Measurements from ENCODE around the gene ELAVL3.

Gene ELAVL3

GRCh38 chr19:11494634-11495285 is 13.9 kb upstream of the ELAVL3 start:
- Histone ChIP-seq H3K4me2 (ENCODE audit: low read length) (no peak overlapping the region), H2AFZ (no peak overlapping the region), H3K9ac (no peak overlapping the region), H3K27me3 (ENCODE audit: control insufficient read depth, insufficient read depth, low read length) (no peaks in the 10 kb centered on the region), H3K27ac (no peak overlapping the region), H3K4me3 (ENCODE audit: low read depth, low read length) (no peak overlapping the region), H3K36me3 (ENCODE audit: control insufficient read depth, insufficient read depth, low read length) (no peaks in the 10 kb centered on the region), H3K79me2 (no peaks in the 10 kb centered on the region), H3K4me1 (no peaks in the 10 kb centered on the region), H3K9me3 (ENCODE audit: control insufficient read depth, low read length) (no peaks in the 10 kb centered on the region)
- TF ChIP-seq, protein P1, sequence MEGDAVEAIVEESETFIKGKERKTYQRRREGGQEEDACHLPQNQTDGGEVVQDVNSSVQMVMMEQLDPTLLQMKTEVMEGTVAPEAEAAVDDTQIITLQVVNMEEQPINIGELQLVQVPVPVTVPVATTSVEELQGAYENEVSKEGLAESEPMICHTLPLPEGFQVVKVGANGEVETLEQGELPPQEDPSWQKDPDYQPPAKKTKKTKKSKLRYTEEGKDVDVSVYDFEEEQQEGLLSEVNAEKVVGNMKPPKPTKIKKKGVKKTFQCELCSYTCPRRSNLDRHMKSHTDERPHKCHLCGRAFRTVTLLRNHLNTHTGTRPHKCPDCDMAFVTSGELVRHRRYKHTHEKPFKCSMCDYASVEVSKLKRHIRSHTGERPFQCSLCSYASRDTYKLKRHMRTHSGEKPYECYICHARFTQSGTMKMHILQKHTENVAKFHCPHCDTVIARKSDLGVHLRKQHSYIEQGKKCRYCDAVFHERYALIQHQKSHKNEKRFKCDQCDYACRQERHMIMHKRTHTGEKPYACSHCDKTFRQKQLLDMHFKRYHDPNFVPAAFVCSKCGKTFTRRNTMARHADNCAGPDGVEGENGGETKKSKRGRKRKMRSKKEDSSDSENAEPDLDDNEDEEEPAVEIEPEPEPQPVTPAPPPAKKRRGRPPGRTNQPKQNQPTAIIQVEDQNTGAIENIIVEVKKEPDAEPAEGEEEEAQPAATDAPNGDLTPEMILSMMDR (IDR thresholded peaks at IDR 0.05) = no peak

DNA sequence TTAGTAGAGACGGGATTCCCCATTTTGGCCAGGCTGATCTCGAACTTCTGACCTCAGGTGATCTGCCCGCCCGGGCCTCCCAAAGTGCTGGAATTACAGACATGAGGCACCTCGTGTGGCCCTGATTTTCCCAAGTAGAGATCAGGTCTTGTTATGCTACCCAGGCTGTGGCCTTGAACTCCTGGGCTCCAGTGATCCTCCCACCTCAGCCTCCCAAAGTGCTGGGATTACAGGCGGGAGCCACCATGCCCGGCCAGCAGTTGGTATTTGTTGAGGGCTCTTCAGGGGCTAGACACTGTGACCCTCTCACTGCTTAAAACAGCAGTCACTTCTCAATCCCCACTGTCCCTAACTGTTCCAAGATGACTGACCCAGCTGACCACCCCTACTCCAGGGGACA is 8.5 kb upstream of the ELAVL3 start:
- Histone ChIP-seq H3K27me3 (ENCODE audit: control insufficient read depth, insufficient read depth, low read length) (no peaks in the 10 kb centered on the region), H3K9ac (no peak overlapping the region), H3K4me2 (ENCODE audit: low read length) (no peak overlapping the region), H3K27ac (no peak overlapping the region), H3K4me1 (no peaks in the 10 kb centered on the region), H3K4me3 (ENCODE audit: low read depth, low read length) (no peak overlapping the region), H3K79me2 (no peaks in the 10 kb centered on the region), H2AFZ (no peak overlapping the region), H3K9me3 (ENCODE audit: control insufficient read depth, low read length) (no peaks in the 10 kb centered on the region), H3K36me3 (ENCODE audit: control insufficient read depth, insufficient read depth, low read length) (no peaks in the 10 kb centered on the region)
- TF ChIP-seq, protein P1 (IDR thresholded peaks at IDR 0.05) = no peak

DNA sequence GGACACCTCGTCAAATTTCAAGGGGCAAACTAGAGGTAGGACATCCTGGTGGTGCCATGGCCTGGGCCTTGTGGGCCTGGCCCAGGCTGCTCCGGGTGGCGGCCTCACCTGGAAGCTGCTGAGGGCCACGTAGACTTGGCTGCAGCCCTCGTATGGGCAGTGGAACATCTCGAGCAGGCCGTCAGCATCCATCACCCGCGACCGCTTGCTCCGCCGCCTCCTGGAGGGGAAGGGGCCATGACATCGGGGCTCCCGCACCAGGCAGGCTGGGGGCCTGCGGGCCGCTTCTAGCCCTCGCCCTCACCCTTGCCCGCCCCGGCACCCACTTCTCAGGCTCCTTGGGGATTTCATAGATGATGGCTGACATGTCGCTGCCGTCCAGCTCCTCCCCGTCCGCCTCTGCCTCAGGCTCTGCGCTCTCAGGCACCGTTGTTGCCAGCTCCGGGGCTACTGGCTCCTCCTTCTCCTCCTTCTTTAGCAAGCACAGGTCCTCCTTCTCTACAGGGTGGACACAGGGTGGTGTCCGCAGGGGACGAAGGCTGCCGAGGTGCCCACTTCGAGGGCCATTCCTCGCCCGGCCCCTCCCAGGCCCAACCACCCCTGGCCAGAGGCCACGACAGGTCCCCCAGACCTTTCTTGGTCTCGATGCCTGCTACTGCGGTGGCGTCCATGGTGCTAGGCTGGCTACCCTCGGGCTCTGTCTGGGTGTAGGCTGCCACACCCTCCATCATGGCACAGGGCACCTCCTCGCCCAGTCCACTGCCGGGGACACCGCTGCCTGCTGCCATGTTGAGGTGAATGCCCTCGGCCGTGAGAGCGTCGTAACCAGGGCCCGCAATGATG is 6.0 kb upstream of the ELAVL3 start:
- H3K4me1 ChIP-seq = peaks cover 3% of the 10 kb centered on the region
- no peak overlapping the region for H3K9ac ChIP-seq
- no peaks in the 10 kb centered on the region for H3K79me2 ChIP-seq
- no peaks in the 10 kb centered on the region for H3K36me3 ChIP-seq (ENCODE audit: control insufficient read depth, insufficient read depth, low read length)
- no peaks in the 10 kb centered on the region for H3K27me3 ChIP-seq (ENCODE audit: control insufficient read depth, insufficient read depth, low read length)
- H3K27ac ChIP-seq = no peak overlapping the region
- H3K4me3 ChIP-seq (ENCODE audit: low read depth, low read length) = no peak overlapping the region
- TF ChIP-seq, protein P1 (IDR thresholded peaks at IDR 0.05) = no peak
- H3K9me3 ChIP-seq (ENCODE audit: control insufficient read depth, low read length) = no peaks in the 10 kb centered on the region
- H3K4me2 ChIP-seq (ENCODE audit: low read length) = no peak overlapping the region
- H2AFZ ChIP-seq = no peak overlapping the region

DNA sequence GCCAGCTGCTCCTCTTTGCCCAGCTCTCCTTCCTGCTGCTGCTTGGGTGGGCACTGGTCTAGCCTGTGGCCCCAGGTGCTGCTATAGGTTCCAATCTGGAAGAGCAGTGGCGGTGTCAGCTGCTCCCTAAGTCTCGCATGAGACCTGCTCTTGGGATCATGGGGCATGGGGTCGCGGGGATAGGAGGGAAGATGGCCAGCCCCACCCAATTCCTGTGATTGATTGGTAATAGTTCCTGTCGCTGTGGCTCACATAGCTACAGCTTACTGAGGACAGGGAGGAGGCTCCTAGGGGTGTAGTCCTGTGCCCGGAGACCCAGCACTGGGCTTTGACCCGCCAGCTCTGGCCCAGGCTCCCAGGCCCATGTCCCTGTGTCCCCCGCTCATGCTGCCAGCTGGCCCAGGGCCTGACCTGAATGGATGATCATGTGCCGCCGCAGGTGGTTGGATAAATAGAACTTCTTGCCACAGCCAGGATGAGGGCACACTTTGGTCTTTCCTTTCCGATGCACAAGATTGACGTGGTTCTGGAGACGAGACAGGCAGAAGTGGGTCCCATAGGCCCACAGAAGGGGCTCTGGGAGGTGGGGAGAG is 4.5 kb upstream of the ELAVL3 start:
- no peak overlapping the region for H3K4me2 ChIP-seq (ENCODE audit: low read length)
- TF ChIP-seq, protein P1 (IDR thresholded peaks at IDR 0.05) = no peak
- H2AFZ ChIP-seq = no peak overlapping the region
- H3K4me3 ChIP-seq (ENCODE audit: low read depth, low read length) = no peak overlapping the region
- H3K27ac ChIP-seq = no peak overlapping the region
- H3K9me3 ChIP-seq (ENCODE audit: control insufficient read depth, low read length) = no peaks in the 10 kb centered on the region
- H3K27me3 ChIP-seq (ENCODE audit: control insufficient read depth, insufficient read depth, low read length) = no peaks in the 10 kb centered on the region
- H3K36me3 ChIP-seq (ENCODE audit: control insufficient read depth, insufficient read depth, low read length) = no peaks in the 10 kb centered on the region
- H3K79me2 ChIP-seq = no peaks in the 10 kb centered on the region
- peaks cover 3% of the 10 kb centered on the region for H3K4me1 ChIP-seq
- no peak overlapping the region for H3K9ac ChIP-seq

Measured in parathyroid adenoma (tissue), 2 donors.